Stimulated activated CD4-positive, alpha-beta T cell treated with anti-CD3 and anti-CD28 coated beads, Interleukin-1b, Interleukin-23, amount 100 ng/mL, for 24 hours (primary cell): ENCODE measurements around the gene LARP1B.
A peak's percentile ranks its signal among the peaks of the same experiment; 100 is the strongest.
"Not testable (repeated sequence)": the region's sequence is repeated elsewhere in the genome, so short reads cannot be mapped to it uniquely, and the experiment has no call there.

Experiments used
- DNase-seq, 4 experiments: peaks; one replicate each; pipeline ENCODE4 v3.0.0-alpha.2; 2020; ENCODE audit warnings: low read depth in 4 of 4, low spot score in 1 of 4

The LARP1B gene

DNA sequence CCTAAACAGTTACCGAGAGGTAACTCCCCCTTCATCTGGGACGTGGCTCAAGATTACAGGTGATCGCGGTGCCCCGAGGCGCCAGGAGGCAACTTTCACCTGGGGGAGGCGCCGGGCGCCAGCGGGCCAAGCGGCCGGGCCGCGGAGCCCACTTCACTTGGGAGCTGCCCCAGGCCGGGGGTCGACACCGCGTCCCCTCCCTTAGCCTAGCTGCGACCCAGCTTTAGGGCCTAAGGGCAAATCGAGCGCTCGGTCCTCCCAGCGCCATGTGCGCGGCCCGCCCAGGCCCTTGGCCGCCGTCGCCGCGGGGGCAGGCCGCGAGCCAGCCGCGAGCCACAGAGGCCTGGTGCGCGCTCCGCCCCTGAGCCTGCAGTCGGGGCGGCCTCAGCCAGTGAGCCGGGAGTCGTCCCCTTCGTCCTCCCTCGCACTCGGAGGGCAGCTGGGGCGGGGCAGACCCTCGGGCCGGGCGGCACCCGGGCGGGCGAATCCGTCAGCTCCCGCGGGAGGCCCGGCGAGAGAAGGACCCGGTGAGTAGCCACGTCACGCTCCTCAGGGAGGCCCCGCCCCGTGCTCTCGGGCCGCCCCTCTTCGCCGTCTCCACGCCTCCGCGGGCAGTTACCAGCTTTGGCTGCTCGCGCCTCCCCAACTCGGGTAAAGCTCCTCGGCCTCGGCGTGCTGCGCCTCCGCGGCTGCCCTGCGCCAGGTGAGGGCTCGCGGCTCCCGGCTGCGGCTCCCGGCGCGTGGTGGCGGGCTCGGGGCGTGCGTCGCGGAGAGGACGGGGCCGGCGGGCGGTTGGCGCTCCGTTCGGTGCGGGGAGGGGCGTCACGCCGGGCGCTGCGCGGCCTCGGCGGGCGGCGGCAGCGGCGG is at the start of gene LARP1B:
LARP1B (plus strand) TSS at position 614 of the 867 bp plus-strand sequence. CDS start 13,640 bp downstream, outside the sequence.
- DNase-seq = peak; percentile 78 to 90 (median 84)

DNA sequence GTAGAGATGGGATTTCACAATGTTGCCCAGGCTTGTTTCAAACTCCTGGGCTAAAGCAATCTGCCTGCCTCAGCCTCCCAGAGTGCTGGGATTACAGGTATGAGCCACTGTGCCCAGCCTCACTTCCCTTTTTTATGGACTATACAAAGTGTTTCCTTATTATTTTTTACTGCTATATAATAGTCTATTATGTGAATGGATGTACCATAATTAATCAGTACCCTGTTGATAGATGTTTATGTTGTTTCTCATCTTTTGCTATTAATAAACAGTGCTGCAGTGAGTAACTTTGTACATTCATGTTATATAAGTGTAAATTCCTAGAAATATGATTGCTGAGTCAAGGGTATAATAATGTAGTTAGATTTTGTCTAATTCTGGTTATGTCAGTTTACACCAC is 35.8 kb upstream of the LARP1B start:
- DNase-seq = no peak

GRCh38 chr4:128029907-128030306 is 31.2 kb upstream of the LARP1B start:
- DNase-seq = no peak

- DNase-seq = no peak
Observed at GRCh38 chr4:128031756-128032384, 29.2 kb upstream of the LARP1B start.

GRCh38 chr4:128039568-128039967 is 21.5 kb upstream of the LARP1B start:
- DNase-seq = no peak

GRCh38 chr4:128047019-128047418 is 14.1 kb upstream of the LARP1B start:
- DNase-seq = not testable (repeated sequence)

GRCh38 chr4:128047514-128047913 is 13.6 kb upstream of the LARP1B start:
- not testable (repeated sequence) for DNase-seq

GRCh38 chr4:128051229-128051628 is 9.9 kb upstream of the LARP1B start:
- DNase-seq = not testable (repeated sequence)

- not testable (repeated sequence) for DNase-seq
Observed at GRCh38 chr4:128054907-128055306, 6.2 kb upstream of the LARP1B start.

GRCh38 chr4:128055441-128056206 is 5.5 kb upstream of the LARP1B start:
- DNase-seq = not testable (repeated sequence)

DNA sequence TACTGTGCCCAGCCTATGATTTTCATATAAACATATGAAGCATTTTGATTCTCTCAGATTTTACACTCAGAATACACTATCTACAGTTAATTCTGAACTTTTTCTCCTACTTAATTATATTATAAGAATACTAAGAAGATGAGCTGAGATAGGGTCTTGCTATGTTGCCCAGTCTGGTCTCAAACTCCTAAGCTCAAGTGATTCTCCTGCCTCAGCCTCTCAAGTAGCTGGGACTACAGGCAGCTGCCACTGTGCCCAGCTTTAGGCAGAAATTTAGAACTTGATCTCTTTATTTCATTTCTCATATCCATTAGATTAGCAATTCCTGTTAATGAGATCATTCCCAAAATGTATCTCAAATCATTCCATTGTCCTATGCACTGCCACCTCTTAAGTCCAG is 4.7 kb upstream of the LARP1B start:
- DNase-seq = no peak

DNA sequence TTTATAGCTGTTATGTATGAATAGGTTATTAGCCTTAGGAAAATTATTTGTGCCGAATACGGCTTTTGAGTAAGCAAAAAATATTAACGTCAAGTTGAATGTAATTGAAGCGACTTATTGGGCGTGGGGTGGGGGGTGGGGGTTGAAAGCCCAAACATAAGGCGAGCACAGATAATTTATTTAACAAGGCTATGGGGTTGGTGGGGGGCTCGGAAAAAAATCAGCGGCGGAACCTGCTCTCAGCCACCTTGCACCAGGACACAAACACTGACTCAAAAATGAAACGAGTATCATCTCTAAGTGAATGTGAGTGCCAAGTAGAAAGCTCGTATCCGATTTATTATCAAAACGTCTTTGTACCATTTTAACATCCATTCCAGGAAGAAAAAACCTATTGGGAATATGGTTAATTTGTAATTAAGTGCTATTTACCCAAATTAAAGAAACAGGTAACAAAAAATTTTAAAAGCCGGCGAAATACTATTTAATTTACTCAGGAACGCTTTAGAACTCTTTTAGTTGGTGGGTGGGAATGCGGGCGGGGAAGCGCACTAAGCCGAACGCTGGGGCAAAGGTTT is 902 bp upstream of the LARP1B start:
- no peak for DNase-seq

GRCh38 chr4:128061566-128062536 is 739 bp downstream of the LARP1B start:
- DNase-seq = peak; percentile 13 to 42 (median 32)

DNA sequence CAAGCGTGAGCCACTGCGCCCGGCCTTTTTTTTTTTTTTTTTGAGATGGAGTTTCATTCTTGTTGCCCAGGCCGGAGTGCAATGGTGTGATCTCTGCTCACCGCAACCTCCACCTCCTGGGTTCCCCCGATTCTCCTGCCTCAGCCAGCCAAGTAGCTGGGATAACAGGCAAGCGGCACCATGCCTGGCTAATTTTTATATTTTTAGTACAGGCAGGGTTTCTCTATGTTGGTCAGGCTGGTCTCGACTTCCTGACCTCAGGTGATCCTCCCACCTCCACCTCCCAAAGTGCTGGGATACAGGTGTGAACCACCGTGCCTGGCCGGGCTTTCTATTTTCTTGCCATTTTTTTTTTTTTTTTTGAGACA is 5.3 kb downstream of the LARP1B start:
- not testable (repeated sequence) for DNase-seq

GRCh38 chr4:128068918-128069317 is 7.8 kb downstream of the LARP1B start:
- no peak for DNase-seq

GRCh38 chr4:128076464-128076863 is 15.4 kb downstream of the LARP1B start:
- DNase-seq = no peak

GRCh38 chr4:128095293-128095692 is 34.2 kb downstream of the LARP1B start:
- not testable (repeated sequence) for DNase-seq

DNA sequence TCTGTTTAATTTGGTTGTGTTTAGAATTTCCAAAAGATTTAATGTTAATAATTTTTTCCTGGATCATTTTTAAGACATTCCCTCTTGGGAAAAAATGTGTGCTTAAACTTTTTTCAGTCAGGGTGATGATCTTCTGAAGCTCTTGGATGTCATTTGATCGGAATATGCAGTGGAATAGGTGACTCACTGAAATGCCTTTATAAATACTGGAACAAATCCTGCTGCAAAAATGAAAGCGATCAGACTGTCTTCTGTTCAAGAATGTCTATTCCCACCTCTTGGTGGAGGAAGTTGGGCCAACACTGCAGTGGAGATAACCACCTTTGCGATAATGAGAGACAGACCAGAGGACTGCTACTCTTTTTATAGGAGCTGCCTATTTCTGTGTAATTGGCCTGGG is 46.7 kb downstream of the LARP1B start:
- no peak for DNase-seq

DNA sequence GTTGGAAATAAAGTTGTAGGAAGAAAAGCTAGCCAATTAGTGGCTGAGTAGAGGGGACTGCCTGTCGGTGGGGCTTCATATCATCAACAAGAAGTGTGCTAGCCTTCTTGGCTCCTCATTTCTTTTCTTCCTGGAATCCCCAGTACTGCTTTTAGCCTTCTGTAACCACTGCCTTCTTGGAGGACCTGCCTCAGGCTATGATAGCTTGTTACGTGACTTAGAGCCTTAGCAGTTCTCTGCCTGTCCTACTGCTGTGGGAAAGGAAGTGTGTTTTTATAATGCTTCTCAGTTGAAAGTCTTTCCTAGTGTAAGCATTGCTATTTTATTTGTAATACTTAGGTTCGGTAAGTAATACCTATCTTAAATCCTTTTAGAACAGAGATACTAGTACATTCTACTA is 61.9 kb downstream of the LARP1B start:
- DNase-seq = no peak

DNA sequence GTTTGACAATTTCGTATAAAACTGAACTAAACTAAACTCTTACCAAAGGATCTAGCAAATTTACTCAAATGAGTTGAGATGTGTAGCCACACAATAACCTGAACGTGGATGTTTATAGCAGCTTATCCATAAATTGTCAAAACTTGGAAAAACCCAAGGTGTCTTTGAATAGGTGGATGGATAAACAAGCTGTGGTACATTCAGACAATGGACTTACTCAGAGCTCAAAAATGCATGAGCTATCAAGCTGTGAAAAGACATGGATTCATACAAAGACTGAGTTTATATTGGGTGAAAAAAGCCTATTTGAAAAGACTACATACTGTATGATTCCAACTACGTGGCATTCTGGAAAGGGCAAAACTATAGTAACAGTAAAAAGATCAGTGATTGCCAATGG is 69.5 kb downstream of the LARP1B start:
- DNase-seq = no peak
